HepG2 (cell line): Measurements from ENCODE around the gene MRPL43. TPM values are rescaled to one million over a fixed set of nuclear protein-coding genes. Genes with fewer than 3 reads are reported as not detected.

Experiments used
- BCL6 ChIP-seq: IDR thresholded peaks from 2 replicates; pipeline ENCODE4 v1.6.1; 2016; ENCODE audit warnings: missing genetic modification reagents, missing compliant biosample characterization
- CHD4 ChIP-seq: fragments of 200-600 bp; sonication (generic); IDR thresholded peaks from 2 replicates; pipeline ENCODE4 v1.7.0; 2017; ENCODE audit warnings: mild to moderate bottlenecking, low read length, borderline replicate concordance
- EEA1 ChIP-seq: sonication (generic); formaldehyde crosslinking; IDR thresholded peaks from 2 replicates; pipeline ENCODE4 v1.5.1; 2020; ENCODE audit warnings: mild to moderate bottlenecking, missing genetic modification reagents, borderline replicate concordance
- FOXO1 ChIP-seq: sonication (generic); formaldehyde crosslinking; IDR thresholded peaks from 2 replicates; pipeline ENCODE4 v1.4.0; 2020; ENCODE audit warnings: missing genetic modification reagents
- GPBP1L1 ChIP-seq: sonication (generic); formaldehyde crosslinking; IDR thresholded peaks from 2 replicates; pipeline ENCODE4 v1.5.0; 2020; ENCODE audit warnings: mild to moderate bottlenecking, missing genetic modification reagents
- NAIF1 ChIP-seq: sonication (generic); formaldehyde crosslinking; IDR thresholded peaks from 2 replicates; pipeline ENCODE4 v1.5.0; 2020; ENCODE audit warnings: mild to moderate bottlenecking, missing genetic modification reagents, borderline replicate concordance
- NCOA2 ChIP-seq: sonication (generic); formaldehyde crosslinking; IDR thresholded peaks from 2 replicates; pipeline ENCODE4 v1.8.0; 2022; ENCODE audit warnings: inconsistent platforms
- NR2F6 ChIP-seq, 2 experiments: IDR thresholded peaks; 2 replicates each; pipeline ENCODE4 v1.6.1; 2016; ENCODE audit warnings: antibody characterized with exemption in 1 of 2, mild to moderate bottlenecking in 1 of 2
- PAXIP1 ChIP-seq: sonication (generic); formaldehyde crosslinking; conservative IDR thresholded peaks from 2 replicates; pipeline ENCODE4 v1.4.0; 2020; ENCODE audit warnings: mild to moderate bottlenecking, missing genetic modification reagents, moderate library complexity
- PLRG1 ChIP-seq: fragments of 450-650 bp; conservative IDR thresholded peaks from 2 replicates; pipeline ENCODE4 v1.6.1; 2016
- POLR2G ChIP-seq: fragments of 200-400 bp; formaldehyde crosslinking; IDR thresholded peaks from 2 replicates; pipeline ENCODE4 v1.6.1; 2018; ENCODE audit warnings: mild to moderate bottlenecking, low read depth, low read length, moderate library complexity
- RARA ChIP-seq: IDR thresholded peaks from 2 replicates; pipeline ENCODE4 v1.6.1; 2016; ENCODE audit warnings: missing genetic modification reagents, missing compliant biosample characterization
- TAF1 ChIP-seq: sonication (generic); formaldehyde crosslinking; IDR thresholded peaks from 2 replicates; pipeline ENCODE4 v1.4.0; 2020; ENCODE audit warnings: missing genetic modification reagents
- TERF1 ChIP-seq: sonication (generic); formaldehyde crosslinking; IDR thresholded peaks from 2 replicates; pipeline ENCODE4 v1.8.0; 2022; ENCODE audit warnings: mild to moderate bottlenecking, missing genetic modification reagents, moderate library complexity
- ZMYM3 ChIP-seq: sonication (generic); formaldehyde crosslinking; IDR thresholded peaks from 2 replicates; pipeline ENCODE4 v1.5.1; 2020; ENCODE audit warnings: mild to moderate bottlenecking, missing genetic modification reagents
- ZMYM4 ChIP-seq: sonication (generic); formaldehyde crosslinking; IDR thresholded peaks from 2 replicates; pipeline ENCODE4 v1.8.1; 2023; ENCODE audit warnings: mild to moderate bottlenecking, missing genetic modification reagents
- ZNF12 ChIP-seq: sonication (generic); formaldehyde crosslinking; IDR thresholded peaks from 2 replicates; pipeline ENCODE4 v1.5.0; 2020; ENCODE audit warnings: missing genetic modification reagents
- ZNF580 ChIP-seq: IDR thresholded peaks from 2 replicates; pipeline ENCODE4 v1.6.1; 2016; ENCODE audit warnings: low read depth, borderline replicate concordance
- ZNF605 ChIP-seq: sonication (generic); formaldehyde crosslinking; IDR thresholded peaks from 2 replicates; pipeline ENCODE4 v1.8.0; 2022; ENCODE audit warnings: mild to moderate bottlenecking, missing genetic modification reagents
- ZSCAN9 ChIP-seq: IDR thresholded peaks from 2 replicates; pipeline ENCODE4 v1.6.1; 2016; ENCODE audit warnings: borderline replicate concordance
- polyA plus RNA-seq, 8 experiments: library from polyadenylated mRNA; depleted of rRNA in 3 of 8; stranded (reverse) in 7 of 8; unstranded in 1 of 8; fragments of >200 nt; fragmentation: Illumina TruSeq in 4 of 8; extraction: Trizol in 4 of 8; gene quantifications; 2 replicates each; pipeline versions ENCODE4 v1.2.1 to v1.2.3, GENCODE V29; 2011 to 2016; ENCODE audit warnings: low read depth in 4 of 8, missing spikeins in 1 of 8, mixed read lengths in 1 of 8; ENCODE audit not compliant: insufficient read depth in 1 of 8
- total RNA-seq, 5 experiments: library from RNA; depleted of rRNA; stranded (reverse); fragments of >200 nt; fragmentation: Illumina TruSeq; extraction: Trizol; gene quantifications; 2 replicates each; pipeline ENCODE4 v1.2.3, GENCODE V29; 2016; ENCODE audit warnings: low read depth in 1 of 5
- TF ChIP-seq, protein P1 (sequence below), 2 experiments: sonication (generic) in 1 of 2; formaldehyde crosslinking in 1 of 2; IDR thresholded peaks; 2 replicates each; pipeline versions ENCODE4 v1.5.1 to v1.6.1; 2011 to 2020; ENCODE audit warnings: borderline replicate concordance in 1 of 2, low read depth in 1 of 2, low read length in 1 of 2, mild to moderate bottlenecking in 1 of 2, missing genetic modification reagents in 1 of 2, moderate library complexity in 1 of 2

Gene MRPL43
- total and polyA plus RNA-seq, 2 of the 13 experiments (the other 11 are each of a cell fraction or from before 2014, with no cell fraction given): 71.0 to 73.7 TPM

- 0 out of 2 replicates have a peak, but pooled peaks have one; percentile 23 for TF ChIP-seq BCL6
- peak; percentile 59; the same call in 1 of the 2 replicates for TF ChIP-seq CHD4
- no peak for TF ChIP-seq PAXIP1 (CRISPR knock-in tag)
- 0 out of 2 replicates have a peak, but pooled peaks have one; percentile 22 for TF ChIP-seq ZNF605 (CRISPR knock-in tag)
- TF ChIP-seq NR2F6 (IDR thresholded peaks at IDR 0.05): peak; percentile 83
- TF ChIP-seq NR2F6 (CRISPR knock-in tag; IDR thresholded peaks at IDR 0.05): peak; percentile 61
- no peak for TF ChIP-seq TERF1 (CRISPR knock-in tag)
- no peak for TF ChIP-seq NAIF1 (CRISPR knock-in tag)
- TF ChIP-seq EEA1 (CRISPR knock-in tag): no peak
- TF ChIP-seq ZNF12 (CRISPR knock-in tag): peak; percentile 88
- peak; percentile 32; the same call in 1 of the 2 replicates for TF ChIP-seq POLR2G
- TF ChIP-seq TAF1: no peak
- no peak for TF ChIP-seq ZMYM4 (CRISPR knock-in tag)
- TF ChIP-seq ZMYM3 (CRISPR knock-in tag): peak; percentile 60; the same call in 1 of the 2 replicates
- TF ChIP-seq PLRG1: no peak
- TF ChIP-seq GPBP1L1 (CRISPR knock-in tag): no peak
- no peak for TF ChIP-seq FOXO1 (CRISPR knock-in tag)
- no peak for TF ChIP-seq ZSCAN9 (CRISPR knock-in tag)
- TF ChIP-seq, protein P1, sequence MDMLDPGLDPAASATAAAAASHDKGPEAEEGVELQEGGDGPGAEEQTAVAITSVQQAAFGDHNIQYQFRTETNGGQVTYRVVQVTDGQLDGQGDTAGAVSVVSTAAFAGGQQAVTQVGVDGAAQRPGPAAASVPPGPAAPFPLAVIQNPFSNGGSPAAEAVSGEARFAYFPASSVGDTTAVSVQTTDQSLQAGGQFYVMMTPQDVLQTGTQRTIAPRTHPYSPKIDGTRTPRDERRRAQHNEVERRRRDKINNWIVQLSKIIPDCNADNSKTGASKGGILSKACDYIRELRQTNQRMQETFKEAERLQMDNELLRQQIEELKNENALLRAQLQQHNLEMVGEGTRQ (IDR thresholded peaks at IDR 0.05; ENCODE audit: low read depth, low read length): no peak
- TF ChIP-seq, protein P1 (CRISPR knock-in tag; IDR thresholded peaks at IDR 0.05; ENCODE audit: borderline replicate concordance): no peak
- peak; percentile 46 for TF ChIP-seq RARA
- no peak for TF ChIP-seq ZNF580 (CRISPR knock-in tag)
- TF ChIP-seq NCOA2 (CRISPR knock-in tag): peak; percentile 8; the same call in 1 of the 2 replicates
Measured at GRCh38 chr10:100965820-100966219, 21.5 kb downstream of the MRPL43 start (continued).
